DOHH2 (cell line): Measurements from ENCODE around the gene ADAM29.

Experiments
- H3F3A ChIP-seq: fragments of 200-600 bp; sonication (generic), shearing (Covaris generic); 2 replicates; pipeline ENCODE4 v1.6.0; 2016; ENCODE audit warnings: antibody characterized with exemption, mild to moderate bottlenecking; ENCODE audit not compliant: control insufficient read depth, insufficient read depth
- H3K27ac ChIP-seq: fragments of 200-600 bp; sonication (generic); 2 replicates; pipeline ENCODE4 v1.5.1; 2014; ENCODE audit warnings: low read depth, mild to moderate bottlenecking, low read length, moderate library complexity
- H3K27me3 ChIP-seq: fragments of 200-600 bp; sonication (generic); 2 replicates; pipeline ENCODE4 v1.6.1; 2014; ENCODE audit warnings: mild to moderate bottlenecking, low read length, mixed read lengths; ENCODE audit not compliant: control insufficient read depth
- H3K36me3 ChIP-seq: fragments of 200-600 bp; sonication (generic); 2 replicates; pipeline ENCODE4 v1.6.1; 2014; ENCODE audit warnings: mild to moderate bottlenecking, low read length, moderate library complexity, mixed read lengths; ENCODE audit not compliant: control insufficient read depth
- H3K4me1 ChIP-seq: fragments of 200-600 bp; sonication (generic); 2 replicates; pipeline ENCODE4 v1.6.1; 2014; ENCODE audit warnings: mild to moderate bottlenecking, low read length, mixed read lengths; ENCODE audit not compliant: control insufficient read depth
- H3K4me2 ChIP-seq: fragments of 200-600 bp; sonication (generic); 2 replicates; pipeline ENCODE4 v1.6.0; 2014; ENCODE audit warnings: mild to moderate bottlenecking, low read length, moderate library complexity
- H3K4me3 ChIP-seq: fragments of 200-600 bp; sonication (generic); 2 replicates; pipeline ENCODE4 v1.5.1; 2014; ENCODE audit warnings: mild to moderate bottlenecking, low read length, mixed read lengths
- H3K79me2 ChIP-seq: fragments of 200-600 bp; sonication (generic); 2 replicates; pipeline ENCODE4 v1.6.1; 2014; ENCODE audit warnings: mild to moderate bottlenecking, low read length, mixed read lengths; ENCODE audit not compliant: control insufficient read depth
- H3K9me2 ChIP-seq: fragments of 200-600 bp; sonication (generic); replicated peaks from 2 replicates; pipeline ENCODE4 v1.6.1; 2014; ENCODE audit warnings: mild to moderate bottlenecking, low read length, mixed read lengths; ENCODE audit not compliant: control insufficient read depth
- H3K9me3 ChIP-seq: fragments of 200-600 bp; sonication (generic); 2 replicates; pipeline ENCODE4 v1.6.1; 2014; ENCODE audit warnings: antibody characterized with exemption, low read length, mixed read lengths; ENCODE audit not compliant: control insufficient read depth, insufficient read depth
- H4K20me1 ChIP-seq: fragments of 200-600 bp; sonication (generic); 2 replicates; pipeline ENCODE4 v1.6.0; 2014; ENCODE audit warnings: low read depth, mild to moderate bottlenecking, antibody characterized with exemption, low read length, moderate library complexity; ENCODE audit not compliant: control insufficient read depth, insufficient read depth
- CTCF ChIP-seq: fragments of 200-600 bp; sonication (generic); IDR thresholded peaks from one replicate; pipeline ENCODE4 v1.5.1; 2014; ENCODE audit warnings: antibody characterized with exemption, mild to moderate bottlenecking, low read depth, low read length; ENCODE audit not compliant: poor library complexity, severe bottlenecking
- EZH2phosphoT487 ChIP-seq: fragments of 200-600 bp; sonication (generic); IDR thresholded peaks from 2 replicates; pipeline ENCODE4 v1.6.1; 2017; ENCODE audit warnings: borderline replicate concordance, mild to moderate bottlenecking, antibody characterized with exemption, low read length, moderate library complexity, mixed read lengths

The ADAM29 gene

GRCh38 chr4:174873931-174874330 is 44.2 kb upstream of the ADAM29 start:
- H3K27ac ChIP-seq, result no peak overlapping the region
- H3K79me2 ChIP-seq, result no peaks in the 10 kb centered on the region
- H3K9me3 ChIP-seq, result no peaks in the 10 kb centered on the region; the same call in 1 of the 2 replicates
- no peak for TF ChIP-seq EZH2phosphoT487
- peak; percentile 48 for TF ChIP-seq CTCF
- H4K20me1 ChIP-seq, result no peaks in the 10 kb centered on the region
- H3K36me3 ChIP-seq, result no peaks in the 10 kb centered on the region
- H3K9me2 ChIP-seq, result no peaks in the 10 kb centered on the region
- H3K4me1 ChIP-seq, result peaks cover 5% of the 10 kb centered on the region; the same call in 1 of the 2 replicates
- H3K27me3 ChIP-seq, result no peaks in the 10 kb centered on the region
- H3K4me2 ChIP-seq, result no peak overlapping the region
- no peak overlapping the region for H3K4me3 ChIP-seq
- no peaks in the 10 kb centered on the region for H3F3A ChIP-seq

- no peaks in the 10 kb centered on the region for H3K36me3 ChIP-seq
- no peak overlapping the region for H3K4me2 ChIP-seq
- no peaks in the 10 kb centered on the region for H3K9me3 ChIP-seq
- H3K27ac ChIP-seq, result no peak overlapping the region
- no peaks in the 10 kb centered on the region for H3K9me2 ChIP-seq
- H3K4me1 ChIP-seq, result peaks cover 5% of the 10 kb centered on the region; the same call in 1 of the 2 replicates
- no peaks in the 10 kb centered on the region for H4K20me1 ChIP-seq
- H3K79me2 ChIP-seq, result no peaks in the 10 kb centered on the region
- H3K4me3 ChIP-seq, result no peak overlapping the region
- H3F3A ChIP-seq, result no peaks in the 10 kb centered on the region
- H3K27me3 ChIP-seq, result no peaks in the 10 kb centered on the region
- TF ChIP-seq CTCF, result no peak
Observed at GRCh38 chr4:174874898-174875297, 43.3 kb upstream of the ADAM29 start.

GRCh38 chr4:174880001-174880400 is 38.2 kb upstream of the ADAM29 start:
- Histone ChIP-seq H3K9me3 (no peaks in the 10 kb centered on the region), H3K4me1 (no peaks in the 10 kb centered on the region), H3K27ac (no peak overlapping the region), H3K4me3 (no peak overlapping the region), H3K36me3 (no peaks in the 10 kb centered on the region), H3K4me2 (no peak overlapping the region), H3K27me3 (no peaks in the 10 kb centered on the region), H3F3A (no peaks in the 10 kb centered on the region), H3K9me2 (no peaks in the 10 kb centered on the region), H3K79me2 (no peaks in the 10 kb centered on the region), H4K20me1 (no peaks in the 10 kb centered on the region)
- no peak for TF ChIP-seq CTCF
- no peak for TF ChIP-seq EZH2phosphoT487
